A549 (cell line): ENCODE data around the gene AP3B1. TPM values are rescaled to one million over a fixed set of nuclear protein-coding genes. Genes with fewer than 3 reads are reported as not detected.

Experiments used
- ATAC-seq, 2 experiments: fragments of 200-7000 bp in 1 of 2; fragments of >200 bp in 1 of 2; cut with Nextera tagmentation in 1 of 2; cut with Tn5 transposase in 1 of 2; 3 replicates each; pipeline versions ENCODE4 v1.8.0 to v1.9.1; 2018 to 2020; ENCODE audit warnings: mild to moderate bottlenecking in 1 of 2, moderate library complexity in 1 of 2
- CTCF ChIA-PET: fragments of 300-600 bp; sonication (Branson Sonifier 250); formaldehyde crosslinking; extraction: SDS; loops from one replicate; lab custom pipeline; 2021; ENCODE audit warnings: antibody characterized with exemption, inconsistent platforms; lab: Yijun Ruan, JAX
- POLR2A ChIA-PET: fragments of 350-600 bp; formaldehyde crosslinking; extraction: SDS; loops from one replicate; lab custom pipeline; 2021; ENCODE audit warnings: antibody characterized with exemption, inconsistent platforms; lab: Yijun Ruan, JAX
- DNase-seq, 2 experiments: peaks; one replicate each; pipeline versions ENCODE4 v3.0.0 to v3.0.0-alpha.2; 2011 to 2016; ENCODE audit warnings: low read depth in 1 of 2, low spot score in 1 of 2
- FAIRE-seq: peaks from 2 replicates; lab custom pipeline; 2011; peaks lifted over from hg19 to GRCh38; lab: Jason Lieb, UNC
- H3K27ac ChIP-seq, 2 experiments: fragments of >200 bp; sonication (Bioruptor Twin); formaldehyde crosslinking; 3 replicates each; pipeline ENCODE4 v1.5.1; 2016 to 2017
- H3K4me1 ChIP-seq: fragments of >200 bp; sonication (Bioruptor Twin); formaldehyde crosslinking; 3 replicates; pipeline ENCODE4 v1.6.1; 2016
- H3K4me2 ChIP-seq: fragments of >200 bp; sonication (Bioruptor Twin); formaldehyde crosslinking; 3 replicates; pipeline ENCODE4 v1.6.1; 2016
- H3K4me3 ChIP-seq: fragments of >200 bp; sonication (Bioruptor Twin); formaldehyde crosslinking; 3 replicates; pipeline ENCODE4 v1.5.1; 2016
- H3K9me3 ChIP-seq: fragments of >200 bp; sonication (Bioruptor Twin); formaldehyde crosslinking; 3 replicates; pipeline ENCODE4 v1.6.1; 2016
- ATOH8 ChIP-seq: fragments of 250-450 bp; sonication (Bioruptor Pico); IDR thresholded peaks from 2 replicates; pipeline ENCODE4 v1.5.0; 2020; ENCODE audit warnings: low read depth, mild to moderate bottlenecking, moderate library complexity
- BCL3 ChIP-seq: fragments of >200 bp; sonication (Bioruptor Twin); formaldehyde crosslinking; IDR thresholded peaks from 3 replicates; pipeline ENCODE4 v1.6.1; 2016
- CBX8 ChIP-seq: fragments of 200-600 bp; sonication (generic); IDR thresholded peaks from 2 replicates; pipeline ENCODE4 v1.6.1; 2016
- CEBPB ChIP-seq, 2 experiments: fragments of >200 bp in 1 of 2; sonication (Bioruptor Twin) in 1 of 2; formaldehyde crosslinking in 1 of 2; IDR thresholded peaks; 2 replicates each; pipeline ENCODE4 v1.6.1; 2012 to 2016
- CHD2 ChIP-seq: fragments of 150-350 bp; IDR thresholded peaks from 2 replicates; pipeline ENCODE4 v1.6.1; 2014; ENCODE audit warnings: low read length; ENCODE audit not compliant: partially characterized antibody
- CTCF ChIP-seq: fragments of >200 bp; sonication (Bioruptor Twin); formaldehyde crosslinking; IDR thresholded peaks from 3 replicates; pipeline ENCODE4 v1.5.1; 2016
- EHF ChIP-seq: fragments of 250-450 bp; sonication (Bioruptor Pico); IDR thresholded peaks from 2 replicates; pipeline ENCODE4 v1.5.0; 2020; ENCODE audit warnings: mild to moderate bottlenecking
- EHMT2 ChIP-seq: fragments of 200-600 bp; sonication (generic); IDR thresholded peaks from 2 replicates; pipeline ENCODE4 v1.6.1; 2016; ENCODE audit warnings: antibody characterized with exemption, low read depth, mild to moderate bottlenecking, moderate library complexity
- FOSB ChIP-seq: fragments of 250-450 bp; sonication (Bioruptor Pico); IDR thresholded peaks from 2 replicates; pipeline ENCODE4 v1.5.0; 2020; ENCODE audit warnings: mild to moderate bottlenecking, moderate library complexity
- FOXS1 ChIP-seq: fragments of 250-450 bp; sonication (Bioruptor Pico); IDR thresholded peaks from 2 replicates; pipeline ENCODE4 v1.5.0; 2020; ENCODE audit warnings: mild to moderate bottlenecking, moderate library complexity
- HDAC2 ChIP-seq: fragments of 200-600 bp; sonication (generic); IDR thresholded peaks from 2 replicates; pipeline ENCODE4 v1.6.1; 2016
- HES2 ChIP-seq: fragments of >200 bp; sonication (Bioruptor Twin); formaldehyde crosslinking; IDR thresholded peaks from 2 replicates; pipeline ENCODE4 v1.6.1; 2016
- HMGXB4 ChIP-seq: fragments of 250-450 bp; sonication (Bioruptor Pico); IDR thresholded peaks from 2 replicates; pipeline ENCODE4 v1.5.0; 2021; ENCODE audit warnings: mild to moderate bottlenecking, moderate library complexity, borderline replicate concordance
- HOXA7 ChIP-seq: fragments of 250-450 bp; sonication (Bioruptor Pico); IDR thresholded peaks from 2 replicates; pipeline ENCODE4 v1.5.0; 2020; ENCODE audit warnings: mild to moderate bottlenecking, moderate library complexity
- JUN ChIP-seq, 2 experiments: fragments of >200 bp; sonication (Bioruptor Twin); formaldehyde crosslinking; IDR thresholded peaks; 2 replicates in 1 of 2; 3 replicates in 1 of 2; pipeline ENCODE4 v1.6.1; 2016 to 2017
- JUNB ChIP-seq: fragments of >200 bp; sonication (Bioruptor Twin); formaldehyde crosslinking; IDR thresholded peaks from 2 replicates; pipeline ENCODE4 v1.6.1; 2016
- KDM1A ChIP-seq: fragments of 200-600 bp; sonication (generic); IDR thresholded peaks from 2 replicates; pipeline ENCODE4 v1.6.1; 2016; ENCODE audit warnings: low read depth, mild to moderate bottlenecking
- KDM5A ChIP-seq: fragments of 200-600 bp; sonication (generic); IDR thresholded peaks from 2 replicates; pipeline ENCODE4 v1.6.1; 2016; ENCODE audit warnings: antibody characterized with exemption, mild to moderate bottlenecking
- MAX ChIP-seq: IDR thresholded peaks from 2 replicates; pipeline ENCODE4 v1.6.1; 2012
- MAZ ChIP-seq: fragments of 150-350 bp; IDR thresholded peaks from 2 replicates; pipeline ENCODE4 v1.6.1; 2014; ENCODE audit warnings: antibody characterized with exemption, low read depth, low read length, borderline replicate concordance
- NFE2L2 ChIP-seq: fragments of 150-350 bp; conservative IDR thresholded peaks from 2 replicates; pipeline ENCODE4 v1.6.1; 2014; ENCODE audit warnings: low read length
- NPAS2 ChIP-seq: fragments of 250-450 bp; sonication (Bioruptor Pico); IDR thresholded peaks from 2 replicates; pipeline ENCODE4 v1.8.0; 2022; ENCODE audit warnings: mild to moderate bottlenecking, moderate library complexity, borderline replicate concordance
- NR3C1 ChIP-seq: fragments of >200 bp; sonication (Bioruptor Twin); formaldehyde crosslinking; IDR thresholded peaks from 3 replicates; pipeline ENCODE4 v1.6.1; 2017
- PBX3 ChIP-seq: IDR thresholded peaks from 2 replicates; pipeline ENCODE4 v1.6.1; 2012
- POLR2A ChIP-seq: IDR thresholded peaks from 2 replicates; pipeline ENCODE4 v1.6.1; 2012; ENCODE audit warnings: mild to moderate bottlenecking, low read length
- RFX5 ChIP-seq: fragments of 450-650 bp; IDR thresholded peaks from 2 replicates; pipeline ENCODE4 v1.7.1; 2014; ENCODE audit warnings: antibody characterized with exemption, mild to moderate bottlenecking, moderate library complexity
- RNF2 ChIP-seq: fragments of 200-600 bp; sonication (generic); IDR thresholded peaks from 2 replicates; pipeline ENCODE4 v1.6.1; 2016; ENCODE audit warnings: low read depth, mild to moderate bottlenecking, antibody characterized with exemption, moderate library complexity, borderline replicate concordance
- TFCP2L1 ChIP-seq: fragments of 250-450 bp; sonication (Bioruptor Pico); IDR thresholded peaks from 2 replicates; pipeline ENCODE4 v1.5.0; 2021; ENCODE audit warnings: mild to moderate bottlenecking
- USF2 ChIP-seq: fragments of 450-650 bp; IDR thresholded peaks from 2 replicates; pipeline ENCODE4 v1.6.1; 2014; ENCODE audit warnings: antibody characterized with exemption
- WGBS: methylation state at CpG from one replicate; pipeline ENCODE4 v1.1.6; 2017; ENCODE audit errors: missing lambda C conversion rate; 5-methylcytosine and 5-hydroxymethylcytosine counted together
- polyA plus RNA-seq, 4 experiments: library from polyadenylated mRNA; depleted of rRNA in 3 of 4; stranded (reverse); fragments of >200 nt; fragmentation: RNase III in 1 of 4; extraction: RNeasy Plus Mini Kit Qiagen cat#74134 plus additional on column Dnase treatment in 1 of 4; gene quantifications; 2 replicates in 3 of 4; 3 replicates in 1 of 4; pipeline ENCODE4 v1.2.3, GENCODE V29; 2011 to 2017

Gene AP3B1
- polyA plus RNA-seq, 2 of the 4 experiments (the other 2 are of a cell fraction): 52.4 to 70.5 TPM

GRCh38 chr5:77970891-77971290 lies 323.6 kb downstream of the AP3B1 start:
- peaks cover 9% of the 10 kb centered on the region; the same call in 2 of the 3 replicates for H3K4me1 ChIP-seq
- FAIRE-seq (no peak), DNase-seq (no peak), ATAC-seq (no peak)
- H3K4me2 ChIP-seq: no peak overlapping the region
- H3K4me3 ChIP-seq: no peak overlapping the region
- no peak overlapping the region for H3K27ac ChIP-seq
- TF ChIP-seq JUN (IDR thresholded peaks at IDR 0.05) (no peak), MAZ (no peak), RFX5 (no peak), USF2 (no peak), FOSB (CRISPR knock-in tag) (no peak), KDM5A (no peak), CBX8 (no peak), CTCF (no peak), EHMT2 (no peak)
- ChIA-PET POLR2A (no interaction called here), CTCF (interaction anchor here (0.7 kb wide), 1 partner anchor 140 kb away, joined by 3 read pairs; no protein-coding TSS in a partner anchor)
- 68% methylated on average over 5 of the region's 5 CpGs for WGBS
- H3K9me3 ChIP-seq: no peaks in the 10 kb centered on the region

GRCh38 chr5:77963795-77964194 lies 330.7 kb downstream of the AP3B1 start:
- TF ChIP-seq HES2 (no peak), CHD2 (no peak), CEBPB (IDR thresholded peaks at IDR 0.05) (no peak), FOXS1 (no peak), POLR2A (no peak), EHMT2 (no peak), HOXA7 (CRISPR knock-in tag) (no peak), JUNB (no peak), NPAS2 (CRISPR knock-in tag) (no peak), RFX5 (no peak), CBX8 (no peak)
- TF ChIP-seq, all 56 proteins: peak for 0
- Histone ChIP-seq H3K4me1 (no peaks in the 10 kb centered on the region), H3K4me3 (no peak overlapping the region), H3K9me3 (no peaks in the 10 kb centered on the region), H3K4me2 (no peak overlapping the region), H3K27ac (no peak overlapping the region)
- DNase-seq (no peak), ATAC-seq (no peak), FAIRE-seq (no peak)
- WGBS: 63% methylated on average over 4 of the region's 4 CpGs
- CTCF ChIA-PET: interaction anchor here (1.4 kb wide), 1 partner anchor 11 kb away, joined by 3 read pairs; no protein-coding TSS in a partner anchor
- POLR2A ChIA-PET: no interaction called here

GRCh38 chr5:77960863-77961396 lies 333.6 kb downstream of the AP3B1 start:
- no peak for FAIRE-seq
- WGBS: 20% methylated on average over 2 of the region's 2 CpGs
- Histone ChIP-seq H3K4me3 (no peak overlapping the region), H3K27ac (no peak overlapping the region), H3K4me1 (no peaks in the 10 kb centered on the region), H3K4me2 (no peak overlapping the region), H3K9me3 (no peaks in the 10 kb centered on the region)
- CTCF ChIA-PET: no interaction called here
- POLR2A ChIA-PET: no interaction called here
- DNase-seq: no peak
- no peak for ATAC-seq
- TF ChIP-seq EHF (CRISPR knock-in tag) (no peak), POLR2A (no peak), RNF2 (no peak), NR3C1 (no peak), ATOH8 (CRISPR knock-in tag) (no peak), HDAC2 (no peak), PBX3 (no peak), KDM1A (no peak), TFCP2L1 (CRISPR knock-in tag) (no peak), CBX8 (no peak), BCL3 (no peak), NFE2L2 (no peak), HMGXB4 (CRISPR knock-in tag) (no peak), MAX (no peak)
